K562 (cell line): ENCODE data around the gene RASAL1. TPM values are rescaled to one million over a fixed set of nuclear protein-coding genes. Genes with fewer than 3 reads are reported as not detected.
A peak's percentile ranks its signal among the peaks of the same experiment; 100 is the strongest.

ENCODE experiments used
- ATAC-seq: fragments of 200-7000 bp; cut with Tn5 transposase; 3 replicates; pipeline ENCODE4 v1.9.1; 2020; ENCODE audit warnings: moderate library complexity
- Bru-seq: library from RNA; stranded (reverse); fragments of 400-500 nt; gene quantifications from one replicate; lab custom pipeline; 2021; lab: Mats Ljungman, UMichigan
- BruChase-seq, 2 experiments: library from RNA; stranded (reverse); fragments of 400-500 nt; gene quantifications; one replicate each; lab custom pipeline; 2021; lab: Mats Ljungman, UMichigan
- BruUV-seq: library from RNA; stranded (reverse); fragments of 400-500 nt; replicated peaks from 2 replicates; lab custom pipeline; 2021; lab: Mats Ljungman, UMichigan
- CTCF ChIA-PET: fragments of 300-600 bp; formaldehyde crosslinking; extraction: SDS; loops from one replicate; lab custom pipeline; 2021; ENCODE audit warnings: low intra/inter-chr PET ratio; lab: Yijun Ruan, JAX
- POLR2A ChIA-PET: fragments of 300-600, 350-650 bp; sonication (Branson Sonifier 250); formaldehyde crosslinking; extraction: SDS; loops from one replicate; lab custom pipeline; 2021; ENCODE audit warnings: antibody characterized with exemption, inconsistent platforms; lab: Yijun Ruan, JAX
- DNase-seq, 4 experiments: peaks; one replicate each; pipeline versions ENCODE4 v3.0.0 to v3.0.0-alpha.2; 2011 to 2018; ENCODE audit warnings: low spot score in 3 of 4, mixed read lengths in 3 of 4; ENCODE audit errors: extremely low read depth in 1 of 4
- FAIRE-seq: peaks from 2 replicates; lab custom pipeline; 2011; peaks lifted over from hg19 to GRCh38; lab: Jason Lieb, UNC
- H2AFZ ChIP-seq: 2 replicates; pipeline ENCODE4 v1.6.0; 2011; ENCODE audit warnings: low read depth, low read length, control low read depth, inconsistent platforms
- H3K27ac ChIP-seq: fragments of 200-600 bp; 3 replicates; pipeline ENCODE4 v1.8.0; 2011; ENCODE audit warnings: low read depth, mild to moderate bottlenecking, control low read depth, inconsistent platforms, low read length, moderate library complexity, mixed read lengths; ENCODE audit errors: extremely low read depth
- H3K27me3 ChIP-seq, 2 experiments: fragments of 300-600 bp in 1 of 2; 2 replicates in 1 of 2; 3 replicates in 1 of 2; pipeline versions ENCODE4 v1.6.0 to v1.8.0; 2011; ENCODE audit warnings: inconsistent platforms in 2 of 2, low read length in 2 of 2, mild to moderate bottlenecking in 1 of 2, mixed read lengths in 1 of 2, moderate library complexity in 1 of 2; ENCODE audit not compliant: control insufficient read depth in 2 of 2, insufficient read depth in 2 of 2
- H3K36me3 ChIP-seq: fragments of 300-600 bp; 3 replicates; pipeline ENCODE4 v1.8.0; 2011; ENCODE audit warnings: mild to moderate bottlenecking, low read length, inconsistent platforms; ENCODE audit not compliant: control insufficient read depth, insufficient read depth
- H3K4me1 ChIP-seq, 2 experiments: fragments of 200-600 bp in 1 of 2; replicated peaks in 1 of 2; 2 replicates in 1 of 2; 3 replicates in 1 of 2; pipeline versions ENCODE4 v1.5.1 to v1.8.0; 2011; ENCODE audit warnings: inconsistent platforms in 2 of 2, low read length in 2 of 2, mild to moderate bottlenecking in 1 of 2, mixed read lengths in 1 of 2, moderate library complexity in 1 of 2; ENCODE audit not compliant: control insufficient read depth in 2 of 2, insufficient read depth in 2 of 2
- H3K4me2 ChIP-seq: 2 replicates; pipeline ENCODE4 v1.6.1; 2011; ENCODE audit warnings: low read length, control low read depth, inconsistent platforms, mixed read lengths; ENCODE audit not compliant: insufficient read depth
- H3K4me3 ChIP-seq: fragments of 200-600 bp; sonication (generic), shearing (Covaris generic); 2 replicates; pipeline ENCODE4 v1.5.1; 2016; ENCODE audit warnings: control low read depth, inconsistent platforms
- H3K79me2 ChIP-seq: fragments of 200-600 bp; 3 replicates; pipeline ENCODE4 v1.8.0; 2011; ENCODE audit warnings: low read length, inconsistent platforms; ENCODE audit not compliant: control insufficient read depth, insufficient read depth
- H3K9ac ChIP-seq, 2 experiments: 2 replicates each; pipeline versions ENCODE4 v1.6.0 to v1.6.1; 2011; ENCODE audit warnings: low read depth in 2 of 2, low read length in 2 of 2, control low read depth in 1 of 2, inconsistent platforms in 1 of 2, mild to moderate bottlenecking in 1 of 2, mixed read lengths in 1 of 2; ENCODE audit not compliant: insufficient read depth in 1 of 2
- H3K9me1 ChIP-seq: one replicate; pipeline ENCODE4 v1.6.0; 2011; ENCODE audit warnings: inconsistent platforms, mild to moderate bottlenecking, low read length, moderate library complexity; ENCODE audit not compliant: control insufficient read depth, insufficient read depth
- H3K9me3 ChIP-seq: replicated peaks from 2 replicates; pipeline ENCODE4 v1.5.1; 2011; ENCODE audit warnings: low read depth, low read length, inconsistent platforms; ENCODE audit not compliant: control insufficient read depth, insufficient read depth
- H4K20me1 ChIP-seq: replicated peaks from 2 replicates; pipeline ENCODE4 v1.6.1; 2011; ENCODE audit warnings: low read length, inconsistent platforms, mixed read lengths; ENCODE audit not compliant: control insufficient read depth, insufficient read depth
- MAZ ChIP-seq, 2 experiments: fragments of 450-650 bp in 1 of 2; sonication (generic) in 1 of 2; formaldehyde crosslinking; IDR thresholded peaks in 1 of 2; conservative IDR thresholded peaks in 1 of 2; 2 replicates each; pipeline versions ENCODE4 v1.4.0 to v1.5.0; 2020; ENCODE audit warnings: mild to moderate bottlenecking in 1 of 2, missing genetic modification reagents in 1 of 2
- NRF1 ChIP-seq, 2 experiments: fragments of 450-650 bp; IDR thresholded peaks in 1 of 2; conservative IDR thresholded peaks in 1 of 2; 2 replicates each; pipeline ENCODE4 v1.6.1; 2014; ENCODE audit warnings: mild to moderate bottlenecking in 2 of 2
- ZBTB17 ChIP-seq: fragments of 450-650 bp; formaldehyde crosslinking; IDR thresholded peaks from 2 replicates; pipeline ENCODE4 v1.4.0; 2020; ENCODE audit warnings: mild to moderate bottlenecking
- ZNF79 ChIP-seq: fragments of 250-450 bp; sonication (Bioruptor Pico); IDR thresholded peaks from 2 replicates; pipeline ENCODE4 v1.4.0; 2020; ENCODE audit warnings: low read depth, mild to moderate bottlenecking, moderate library complexity
- WGBS: fragments of 100-300 bp; shearing (Covaris generic); methylation state at CpG from one replicate; pipeline ENCODE4 v1.1.6; 2016; ENCODE audit warnings: low coverage, mixed read lengths; ENCODE audit not compliant: insufficient coverage; ENCODE audit errors: missing lambda C conversion rate; 5-methylcytosine and 5-hydroxymethylcytosine counted together
- in situ Hi-C: fragments of 300-500 bp; cut with MboI; formaldehyde crosslinking; loops from 4 replicates; pipeline ENCODE4 v1.15.0; 2018; ENCODE audit warnings: inconsistent platforms, mixed read lengths
- intact Hi-C: fragments of 100-400 bp; cut with micrococcal nuclease; formaldehyde crosslinking; loops from 2 replicates; pipeline ENCODE4 v1.14.2; 2022
- long read RNA-seq, 3 experiments: library from polyadenylated mRNA in 2 of 3; library from RNA in 1 of 3; unstranded in 2 of 3; stranded (forward) in 1 of 3; transcript quantifications; one replicate each; pipeline ENCODE4 v2.0.0, GENCODE V29; 2019 to 2022
- polyA minus RNA-seq, 3 experiments: library from RNA; depleted of rRNA, polyadenylated mRNA; stranded (reverse); fragments of >200 nt; gene quantifications; 2 replicates each; pipeline ENCODE4 v1.2.3, GENCODE V29; 2011
- polyA plus RNA-seq, 8 experiments: library from polyadenylated mRNA; depleted of rRNA in 4 of 8; stranded (reverse) in 5 of 8; unstranded in 3 of 8; fragments of >200 nt; fragmentation: Nextera tagmentation in 2 of 8; fragmentation: Illumina TruSeq in 1 of 8; extraction: Ambion mirVana in 2 of 8; extraction: Trizol in 1 of 8; gene quantifications; 2 replicates each; pipeline versions ENCODE4 v1.2.1 to v1.2.3, GENCODE V29; 2011 to 2014; ENCODE audit warnings: inconsistent platforms in 1 of 8, missing spikeins in 1 of 8
- total RNA-seq, 7 experiments: library from RNA; depleted of rRNA in 6 of 7; stranded (reverse); fragments of >200 nt in 6 of 7; fragmentation: Illumina TruSeq in 2 of 7; extraction: Trizol in 2 of 7; gene quantifications; 2 replicates each; pipeline versions ENCODE4 v1.2.1 to v1.2.3, GENCODE V29; 2011 to 2021; ENCODE audit warnings: low replicate concordance in 1 of 7
- TF ChIP-seq, protein P1 (sequence below): sonication (generic); formaldehyde crosslinking; IDR thresholded peaks from 2 replicates; pipeline ENCODE4 v1.8.0; 2022; ENCODE audit warnings: mild to moderate bottlenecking, missing genetic modification reagents
- TF ChIP-seq, protein P2 (sequence below), 2 experiments: fragments of 450-650 bp; conservative IDR thresholded peaks; 2 replicates each; pipeline ENCODE4 v1.6.1; 2017; ENCODE audit warnings: mild to moderate bottlenecking in 2 of 2, moderate library complexity in 2 of 2

RASAL1 gene
- 0.30 TPM in 1 of 2 replicates, not detected in the other for total RNA-seq (2011; cell fraction: chromatin; rRNA removed; ENCODE audit: low replicate concordance)
- 0.17 TPM in 1 of 2 replicates, not detected in the other for total RNA-seq (2011; cell fraction: nucleolus; rRNA removed)
- not detected in 2 replicates for total RNA-seq (2011; cell fraction: nucleoplasm; rRNA removed)
- total RNA-seq (2014; rRNA removed) (0.08 and 0.14 TPM in 2 replicates), total RNA-seq (2014; rRNA removed; fragmentation: Illumina TruSeq; extraction: Trizol) (not detected in 2 replicates), total RNA-seq (2015; rRNA removed; fragmentation: Illumina TruSeq; extraction: Trizol) (not detected in 2 replicates), total RNA-seq (2021) (0.16 TPM in 1 of 2 replicates, not detected in the other), polyA plus RNA-seq (2011; rRNA removed) (0.06 TPM in 1 of 2 replicates, not detected in the other), polyA plus RNA-seq (2014; fragmentation: Illumina TruSeq; extraction: Trizol) (not detected in 2 replicates), polyA plus RNA-seq (2014; fragmentation: Nextera tagmentation; extraction: Ambion mirVana) (not detected), polyA plus RNA-seq (2014; rRNA removed) (not detected in 2 replicates), polyA minus RNA-seq (2011; rRNA and poly(A)+ RNA removed) (not detected in 2 replicates), Bru-seq, nascent RNA (percentile 9 among the genes with signal in this experiment), BruChase-seq, experiment 1, labeled RNA remaining after a 2-hour chase (percentile 9 among the genes with signal in this experiment), BruChase-seq, experiment 2, labeled RNA remaining after a 6-hour chase (percentile 4 among the genes with signal in this experiment)
- 0.03 TPM in 1 of 2 replicates, not detected in the other for polyA plus RNA-seq (2011; cell fraction: cytosol; rRNA removed)
- polyA plus RNA-seq (2011; cell fraction: nucleus; rRNA removed) = 0.07 and 0.18 TPM in 2 replicates
- 0.04 TPM in 1 of 2 replicates, not detected in the other for polyA plus RNA-seq (2012)
- not detected in 2 replicates for polyA minus RNA-seq (2011; cell fraction: cytosol; rRNA and poly(A)+ RNA removed)
- not detected in 2 replicates for polyA minus RNA-seq (2011; cell fraction: nucleus; rRNA and poly(A)+ RNA removed)
- long read RNA-seq, experiment 1 = 0 reads
- long read RNA-seq, experiment 2 = 0 reads
- long read RNA-seq, experiment 3 = 0 reads

GRCh38 chr12:113135178-113136127, at the start of gene RASAL1:
RASAL1 (minus strand) TSS chr12:113135761; CDS start chr12:113135462, 299 bp downstream.
- H2AFZ ChIP-seq = no peak within 1 kb of the TSS; the same call in 1 of the 2 replicates
- peak within 1 kb of the TSS; percentile 17 for H3K4me3 ChIP-seq
- H3K36me3 ChIP-seq = no peaks in the 10 kb centered on the region
- peaks cover 8 to 26% of the 10 kb centered on the region in 2 experiments for H3K4me1 ChIP-seq
- CTCF ChIA-PET = interaction anchor here (0.7 to 1.0 kb wide), 2 partner anchors 16 to 81 kb away, joined by 3 to 4 read pairs; no protein-coding TSS in a partner anchor
- ATAC-seq (peak; percentile 95), FAIRE-seq (no peak), DNase-seq (peak; percentile 76 to 97 (median 91))
- POLR2A ChIA-PET = interaction anchor here (1.0 to 1.4 kb wide), 3 partner anchors 26 to 40 kb away, joined by 3 to 4 read pairs (median 3); no protein-coding TSS in a partner anchor
- H3K79me2 ChIP-seq = no peaks in the 10 kb centered on the region
- H3K9ac ChIP-seq = peak within 1 kb of the TSS in 1 of 2 experiments; percentile 66; a peak in 1 of 4 replicates
- no peaks in the 10 kb centered on the region for H3K9me3 ChIP-seq
- 32% methylated on average over 43 of the region's 68 CpGs for WGBS
- no peaks in the 10 kb centered on the region for H3K9me1 ChIP-seq
- in situ Hi-C loops = no loop called here
- H3K27ac ChIP-seq = no peak within 1 kb of the TSS
- intact Hi-C loops = no loop called here
- no TSS peak for BruUV-seq
- H3K27me3 ChIP-seq = no peaks in the 10 kb centered on the region
- H4K20me1 ChIP-seq = peaks cover 10% of the 10 kb centered on the region
- H3K4me2 ChIP-seq = peak within 1 kb of the TSS; percentile 70
- TF ChIP-seq ZNF79 (CRISPR knock-in tag) = no peak
- no peak for TF ChIP-seq ZBTB17
- TF ChIP-seq, protein P1, sequence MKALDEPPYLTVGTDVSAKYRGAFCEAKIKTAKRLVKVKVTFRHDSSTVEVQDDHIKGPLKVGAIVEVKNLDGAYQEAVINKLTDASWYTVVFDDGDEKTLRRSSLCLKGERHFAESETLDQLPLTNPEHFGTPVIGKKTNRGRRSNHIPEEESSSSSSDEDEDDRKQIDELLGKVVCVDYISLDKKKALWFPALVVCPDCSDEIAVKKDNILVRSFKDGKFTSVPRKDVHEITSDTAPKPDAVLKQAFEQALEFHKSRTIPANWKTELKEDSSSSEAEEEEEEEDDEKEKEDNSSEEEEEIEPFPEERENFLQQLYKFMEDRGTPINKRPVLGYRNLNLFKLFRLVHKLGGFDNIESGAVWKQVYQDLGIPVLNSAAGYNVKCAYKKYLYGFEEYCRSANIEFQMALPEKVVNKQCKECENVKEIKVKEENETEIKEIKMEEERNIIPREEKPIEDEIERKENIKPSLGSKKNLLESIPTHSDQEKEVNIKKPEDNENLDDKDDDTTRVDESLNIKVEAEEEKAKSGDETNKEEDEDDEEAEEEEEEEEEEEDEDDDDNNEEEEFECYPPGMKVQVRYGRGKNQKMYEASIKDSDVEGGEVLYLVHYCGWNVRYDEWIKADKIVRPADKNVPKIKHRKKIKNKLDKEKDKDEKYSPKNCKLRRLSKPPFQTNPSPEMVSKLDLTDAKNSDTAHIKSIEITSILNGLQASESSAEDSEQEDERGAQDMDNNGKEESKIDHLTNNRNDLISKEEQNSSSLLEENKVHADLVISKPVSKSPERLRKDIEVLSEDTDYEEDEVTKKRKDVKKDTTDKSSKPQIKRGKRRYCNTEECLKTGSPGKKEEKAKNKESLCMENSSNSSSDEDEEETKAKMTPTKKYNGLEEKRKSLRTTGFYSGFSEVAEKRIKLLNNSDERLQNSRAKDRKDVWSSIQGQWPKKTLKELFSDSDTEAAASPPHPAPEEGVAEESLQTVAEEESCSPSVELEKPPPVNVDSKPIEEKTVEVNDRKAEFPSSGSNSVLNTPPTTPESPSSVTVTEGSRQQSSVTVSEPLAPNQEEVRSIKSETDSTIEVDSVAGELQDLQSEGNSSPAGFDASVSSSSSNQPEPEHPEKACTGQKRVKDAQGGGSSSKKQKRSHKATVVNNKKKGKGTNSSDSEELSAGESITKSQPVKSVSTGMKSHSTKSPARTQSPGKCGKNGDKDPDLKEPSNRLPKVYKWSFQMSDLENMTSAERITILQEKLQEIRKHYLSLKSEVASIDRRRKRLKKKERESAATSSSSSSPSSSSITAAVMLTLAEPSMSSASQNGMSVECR (CRISPR knock-in tag) = peak; percentile 2; the same call in 1 of the 2 replicates
- peak in 1 of 2 experiments; percentile 82; a peak in 2 of 4 replicates for TF ChIP-seq MAZ (CRISPR knock-in tag; conservative IDR thresholded peaks at IDR 0.05 in 1 of 2, IDR thresholded peaks at IDR 0.05 in 1 of 2)
- TF ChIP-seq, protein P2, sequence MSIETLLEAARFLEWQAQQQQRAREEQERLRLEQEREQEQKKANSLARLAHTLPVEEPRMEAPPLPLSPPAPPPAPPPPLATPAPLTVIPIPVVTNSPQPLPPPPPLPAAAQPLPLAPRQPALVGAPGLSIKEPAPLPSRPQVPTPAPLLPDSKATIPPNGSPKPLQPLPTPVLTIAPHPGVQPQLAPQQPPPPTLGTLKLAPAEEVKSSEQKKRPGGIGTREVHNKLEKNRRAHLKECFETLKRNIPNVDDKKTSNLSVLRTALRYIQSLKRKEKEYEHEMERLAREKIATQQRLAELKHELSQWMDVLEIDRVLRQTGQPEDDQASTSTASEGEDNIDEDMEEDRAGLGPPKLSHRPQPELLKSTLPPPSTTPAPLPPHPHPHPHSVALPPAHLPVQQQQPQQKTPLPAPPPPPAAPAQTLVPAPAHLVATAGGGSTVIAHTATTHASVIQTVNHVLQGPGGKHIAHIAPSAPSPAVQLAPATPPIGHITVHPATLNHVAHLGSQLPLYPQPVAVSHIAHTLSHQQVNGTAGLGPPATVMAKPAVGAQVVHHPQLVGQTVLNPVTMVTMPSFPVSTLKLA (conservative IDR thresholded peaks at IDR 0.05) = 0 out of 4 replicates have a peak, but pooled peaks of 1 of the 2 experiments have one; percentile 9
- peak; percentile 53 to 60 for TF ChIP-seq NRF1 (conservative IDR thresholded peaks at IDR 0.05 in 1 of 2, IDR thresholded peaks at IDR 0.05 in 1 of 2)
